Aorta (tissue), 5 donors: ENCODE data around the gene TIMD4. TPM values are rescaled to one million over a fixed set of nuclear protein-coding genes. Genes with fewer than 3 reads are reported as not detected.
"Not testable (repeated sequence)": the region's sequence is repeated elsewhere in the genome, so short reads cannot be mapped to it uniquely, and the experiment has no call there.

Source experiments
- ATAC-seq: fragments of 200-7000 bp; cut with Tn5 transposase; one replicate; pipeline ENCODE4 v1.9.1; 2022; ENCODE audit warnings: moderate library complexity; ENCODE audit not compliant: low FRiP score
- DNase-seq, 2 donors: peaks; one replicate each; pipeline ENCODE4 v3.0.0-alpha.2; 2020
- H3K27ac ChIP-seq, 2 donors: one replicate each; pipeline ENCODE4 v1.5.1; 2013; ENCODE audit warnings: low read length in 2 of 2, mild to moderate bottlenecking in 2 of 2, moderate library complexity in 2 of 2, control low read depth in 1 of 2, inconsistent platforms in 1 of 2, low read depth in 1 of 2
- H3K27me3 ChIP-seq, 2 donors: one replicate each; pipeline ENCODE4 v1.6.1; 2013; ENCODE audit warnings: control low read depth in 1 of 2, low read length in 1 of 2, mild to moderate bottlenecking in 1 of 2, moderate library complexity in 1 of 2; ENCODE audit not compliant: insufficient read depth in 2 of 2, control insufficient read depth in 1 of 2
- H3K36me3 ChIP-seq, 2 donors: one replicate each; pipeline ENCODE4 v1.6.1; 2013; ENCODE audit warnings: control low read depth in 1 of 2, low read length in 1 of 2, mild to moderate bottlenecking in 1 of 2; ENCODE audit not compliant: insufficient read depth in 2 of 2, control insufficient read depth in 1 of 2
- H3K4me1 ChIP-seq, 2 donors: one replicate each; pipeline ENCODE4 v1.6.1; 2013; ENCODE audit warnings: low read length in 2 of 2, control low read depth in 1 of 2, mild to moderate bottlenecking in 1 of 2, moderate library complexity in 1 of 2; ENCODE audit not compliant: insufficient read depth in 2 of 2, control insufficient read depth in 1 of 2
- H3K4me3 ChIP-seq, 2 donors: one replicate each; pipeline ENCODE4 v1.5.1; 2013; ENCODE audit warnings: low read length in 2 of 2, control low read depth in 1 of 2, mild to moderate bottlenecking in 1 of 2
- H3K9me3 ChIP-seq: one replicate; pipeline ENCODE4 v1.6.1; 2013; ENCODE audit warnings: mild to moderate bottlenecking, low read length; ENCODE audit not compliant: control insufficient read depth
- WGBS, 2 donors: extraction: QIAGEN DNeasy Blood & Tissue Kit; methylation state at CpG; one replicate each; pipeline ENCODE4 v1.1.7; 2013; 5-methylcytosine and 5-hydroxymethylcytosine counted together
- intact Hi-C, 2 donors: fragments of 100-400 bp; cut with DNase I; formaldehyde crosslinking; loops; one replicate each; pipeline versions ENCODE4 v1.14.2 to v1.15.0; 2022
- polyA plus RNA-seq, 2 donors: library from polyadenylated mRNA; stranded (reverse); fragments of 200-250 nt; gene quantifications; one replicate each; pipeline ENCODE4 v1.2.3, GENCODE V29; 2013
- total RNA-seq, 2 donors: library from RNA; stranded (reverse); fragmentation: NEBNext Ultra II Directional; extraction: Animal tissue kit (Norgen Biotek cat#: 25700); gene quantifications; one replicate each; pipeline ENCODE4 v1.2.1, GENCODE V29; 2021
- donor health status: healthy with polysubstance abuse.
- donor health status: Bipolar disorder and iron deficiency.
- donor health status: DM: no; HTN: no; CAD: no.
- donor health status: DM: no; HTN: no; CAD: no.
- donor health status: DM: yes; HTN: yes; CAD: no.

The TIMD4 gene
- total and polyA plus RNA-seq, 4 donors: 0.65 to 0.99 TPM; not detected in 2

GRCh38 chr5:156967386-156967785 lies 4.4 kb upstream of the TIMD4 start:
- WGBS, 2 donors: 84 to 86% methylated on average over 3 of the region's 3 CpGs
- ATAC-seq, H3K9me3 ChIP-seq, H3K4me3 ChIP-seq, H3K36me3 ChIP-seq, H3K27me3 ChIP-seq, H3K27ac ChIP-seq, intact Hi-C loops, DNase-seq, H3K4me1 ChIP-seq: not testable (repeated sequence)

GRCh38 chr5:156956321-156956720 lies 6.7 kb downstream of the TIMD4 start:
- DNase-seq: no peak
- intact Hi-C loops: no loop called here
- no peak overlapping the region for H3K27ac ChIP-seq

GRCh38 chr5:156951359-156951758 lies 11.7 kb downstream of the TIMD4 start:
- H3K27ac ChIP-seq: no peak overlapping the region
- H3K9me3 ChIP-seq: peaks cover 1% of the 10 kb centered on the region
- H3K36me3 ChIP-seq: no peaks in the 10 kb centered on the region
- no peaks in the 10 kb centered on the region for H3K27me3 ChIP-seq
- H3K4me3 ChIP-seq: no peak overlapping the region
- no peak for DNase-seq
- WGBS, 2 donors: 94 to 96% methylated on average over 13 of the region's 13 CpGs
- intact Hi-C loops: no loop called here
- ATAC-seq: no peak
- no peaks in the 10 kb centered on the region for H3K4me1 ChIP-seq

More at GRCh38 chr5:156956321-156956720, 6.7 kb downstream of the TIMD4 start:
- Histone ChIP-seq H3K27me3 (no peaks in the 10 kb centered on the region), H3K36me3 (no peaks in the 10 kb centered on the region), H3K4me1 (no peaks in the 10 kb centered on the region), H3K4me3 (no peak overlapping the region), H3K9me3 (no peaks in the 10 kb centered on the region)
- no peak for ATAC-seq

- Histone ChIP-seq H3K27ac (no peak overlapping the region), H3K36me3 (no peaks in the 10 kb centered on the region)
- intact Hi-C loops: no loop called here
These were observed 12.3 kb downstream of the TIMD4 start for GRCh38 chr5:156950716-156951115.

GRCh38 chr5:156949424-156949823 lies 13.6 kb downstream of the TIMD4 start:
- no peak for DNase-seq
- intact Hi-C loops: no loop called here

More at GRCh38 chr5:156950716-156951115, 12.3 kb downstream of the TIMD4 start:
- Histone ChIP-seq H3K4me1 (no peaks in the 10 kb centered on the region), H3K4me3 (no peak overlapping the region), H3K27me3 (no peaks in the 10 kb centered on the region), H3K9me3 (peaks cover 1% of the 10 kb centered on the region)
- ATAC-seq (no peak), DNase-seq (no peak)
- 40 to 46% methylated on average over 3 of the region's 3 CpGs for WGBS, 2 donors

GRCh38 chr5:156947925-156948324 lies 15.1 kb downstream of the TIMD4 start:
- no peak for DNase-seq
- WGBS, 2 donors: 54 to 62% methylated on average over 3 of the region's 3 CpGs

More at GRCh38 chr5:156949424-156949823, 13.6 kb downstream of the TIMD4 start:
- no peak overlapping the region for H3K4me3 ChIP-seq
- H3K4me1 ChIP-seq: no peaks in the 10 kb centered on the region
- no peaks in the 10 kb centered on the region for H3K27me3 ChIP-seq
- peaks cover 1% of the 10 kb centered on the region for H3K9me3 ChIP-seq
- no peak overlapping the region for H3K27ac ChIP-seq
- H3K36me3 ChIP-seq: no peaks in the 10 kb centered on the region
- ATAC-seq: no peak

GRCh38 chr5:156942064-156942463 lies 21.0 kb downstream of the TIMD4 start:
- DNase-seq: no peak
- Histone ChIP-seq H3K27ac (no peak overlapping the region), H3K9me3 (no peaks in the 10 kb centered on the region), H3K36me3 (no peaks in the 10 kb centered on the region), H3K4me1 (no peaks in the 10 kb centered on the region), H3K27me3 (no peaks in the 10 kb centered on the region), H3K4me3 (no peak overlapping the region)
- intact Hi-C loops: no loop called here
- no peak for ATAC-seq
- WGBS, 2 donors: 54 to 66% methylated on average over 2 of the region's 2 CpGs

More at GRCh38 chr5:156947925-156948324, 15.1 kb downstream of the TIMD4 start:
- Histone ChIP-seq H3K4me1 (no peaks in the 10 kb centered on the region), H3K9me3 (peaks cover 1% of the 10 kb centered on the region), H3K27me3 (no peaks in the 10 kb centered on the region), H3K4me3 (no peak overlapping the region), H3K36me3 (no peaks in the 10 kb centered on the region), H3K27ac (no peak overlapping the region)
- intact Hi-C loops: no loop called here
- no peak for ATAC-seq

- H3K9me3 ChIP-seq, H3K4me1 ChIP-seq, intact Hi-C loops, H3K27ac ChIP-seq, H3K4me3 ChIP-seq, H3K36me3 ChIP-seq, ATAC-seq, DNase-seq, H3K27me3 ChIP-seq: not testable (repeated sequence)
- WGBS, 2 donors: 94 to 96% methylated on average over 28 of the region's 28 CpGs
These were observed 22.6 kb downstream of the TIMD4 start for GRCh38 chr5:156940462-156940861.

- no peak overlapping the region for H3K4me3 ChIP-seq
- no peaks in the 10 kb centered on the region for H3K4me1 ChIP-seq
- ATAC-seq (no peak), DNase-seq (no peak)
- H3K27ac ChIP-seq: no peak overlapping the region
- 73 to 80% methylated on average over 2 of the region's 2 CpGs for WGBS, 2 donors
- intact Hi-C loops: no loop called here
- no peaks in the 10 kb centered on the region for H3K9me3 ChIP-seq
- no peaks in the 10 kb centered on the region for H3K27me3 ChIP-seq
- no peaks in the 10 kb centered on the region for H3K36me3 ChIP-seq
These were observed 26.1 kb downstream of the TIMD4 start for GRCh38 chr5:156936972-156937371.
